Ovary (tissue), 3 donors: ENCODE results near the gene POLR1B.
"Not testable (repeated sequence)": the region's sequence is repeated elsewhere in the genome, so short reads cannot be mapped to it uniquely, and the experiment has no call there.

ENCODE experiments used
- EP300 ChIP-seq: sonication (generic); formaldehyde crosslinking; IDR thresholded peaks from one replicate; pipeline ENCODE4 v1.6.1; 2017; ENCODE audit warnings: antibody characterized with exemption
- POLR2A ChIP-seq: fragments of 450-650 bp; IDR thresholded peaks from one replicate; pipeline ENCODE4 v1.6.1; 2017; ENCODE audit warnings: antibody characterized with exemption, mild to moderate bottlenecking, moderate library complexity
- TF ChIP-seq, protein P1 (sequence below), 3 donors: fragments of 450-650 bp in 2 of 3; fragments of 200-600 bp in 1 of 3; IDR thresholded peaks; one replicate each; pipeline versions ENCODE4 v1.5.1 to v1.8.0; 2016 to 2022; ENCODE audit warnings: antibody characterized with exemption in 3 of 3, mild to moderate bottlenecking in 1 of 3
- donor health status: DM: no; HTN: no; CAD: no.

DNA sequence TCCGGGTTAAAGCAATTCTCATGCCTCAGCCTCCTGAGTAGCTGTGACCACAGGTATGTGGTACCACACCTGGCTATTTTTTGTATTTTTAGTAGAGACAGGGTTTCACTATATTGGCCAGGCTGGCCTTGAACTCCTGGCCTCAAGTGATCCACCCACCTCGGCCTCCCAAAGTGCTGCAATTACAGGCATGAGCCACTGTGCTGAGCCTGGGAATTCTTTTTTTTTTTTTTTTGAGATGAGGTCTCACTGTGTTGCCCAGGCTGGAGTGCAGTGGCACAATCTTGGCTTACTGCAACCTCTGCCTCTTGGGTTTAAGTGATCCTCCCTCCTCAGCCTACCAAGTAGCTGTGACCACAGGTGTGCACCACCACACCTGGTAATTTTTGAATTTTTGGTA lies 73.5 kb downstream of the POLR1B start:
- TF ChIP-seq, protein P1, sequence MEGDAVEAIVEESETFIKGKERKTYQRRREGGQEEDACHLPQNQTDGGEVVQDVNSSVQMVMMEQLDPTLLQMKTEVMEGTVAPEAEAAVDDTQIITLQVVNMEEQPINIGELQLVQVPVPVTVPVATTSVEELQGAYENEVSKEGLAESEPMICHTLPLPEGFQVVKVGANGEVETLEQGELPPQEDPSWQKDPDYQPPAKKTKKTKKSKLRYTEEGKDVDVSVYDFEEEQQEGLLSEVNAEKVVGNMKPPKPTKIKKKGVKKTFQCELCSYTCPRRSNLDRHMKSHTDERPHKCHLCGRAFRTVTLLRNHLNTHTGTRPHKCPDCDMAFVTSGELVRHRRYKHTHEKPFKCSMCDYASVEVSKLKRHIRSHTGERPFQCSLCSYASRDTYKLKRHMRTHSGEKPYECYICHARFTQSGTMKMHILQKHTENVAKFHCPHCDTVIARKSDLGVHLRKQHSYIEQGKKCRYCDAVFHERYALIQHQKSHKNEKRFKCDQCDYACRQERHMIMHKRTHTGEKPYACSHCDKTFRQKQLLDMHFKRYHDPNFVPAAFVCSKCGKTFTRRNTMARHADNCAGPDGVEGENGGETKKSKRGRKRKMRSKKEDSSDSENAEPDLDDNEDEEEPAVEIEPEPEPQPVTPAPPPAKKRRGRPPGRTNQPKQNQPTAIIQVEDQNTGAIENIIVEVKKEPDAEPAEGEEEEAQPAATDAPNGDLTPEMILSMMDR (IDR thresholded peaks at IDR 0.05): not testable (repeated sequence)
- TF ChIP-seq POLR2A, EP300: not testable (repeated sequence)
